Nephron progenitor cell (in vitro differentiated cells): Measurements from ENCODE around the gene ASXL1.
A peak's percentile ranks its signal among the peaks of the same experiment; 100 is the strongest.

Experiments used
- DNase-seq: peaks from one replicate; pipeline ENCODE4 v3.0.0; 2021
- H3K27ac Mint-ChIP-seq: 2 replicates; pipeline ENCODE4 v1.8.0; 2021; ENCODE audit warnings: mild to moderate bottlenecking, moderate library complexity, mixed read lengths
- H3K27me3 Mint-ChIP-seq: 2 replicates; pipeline ENCODE4 v1.8.0; 2021; ENCODE audit warnings: mild to moderate bottlenecking, low read depth, mixed read lengths; ENCODE audit not compliant: poor library complexity
- H3K36me3 Mint-ChIP-seq: 2 replicates; pipeline ENCODE4 v1.8.0; 2021; ENCODE audit warnings: low read depth, mixed read lengths
- H3K4me1 Mint-ChIP-seq: 2 replicates; pipeline ENCODE4 v1.8.0; 2021; ENCODE audit warnings: mixed read lengths
- H3K4me3 Mint-ChIP-seq: 2 replicates; pipeline ENCODE4 v1.8.0; 2021; ENCODE audit warnings: mild to moderate bottlenecking, moderate library complexity, mixed read lengths
- H3K9me3 Mint-ChIP-seq: 2 replicates; pipeline ENCODE4 v1.8.0; 2021; ENCODE audit warnings: mild to moderate bottlenecking, moderate library complexity, mixed read lengths
- TF ChIP-seq, protein P1 (sequence below): fragments of 200-600 bp; sonication (generic); IDR thresholded peaks from 2 replicates; pipeline ENCODE4 v1.5.0; 2021; ENCODE audit warnings: antibody characterized with exemption

The ASXL1 gene

DNA sequence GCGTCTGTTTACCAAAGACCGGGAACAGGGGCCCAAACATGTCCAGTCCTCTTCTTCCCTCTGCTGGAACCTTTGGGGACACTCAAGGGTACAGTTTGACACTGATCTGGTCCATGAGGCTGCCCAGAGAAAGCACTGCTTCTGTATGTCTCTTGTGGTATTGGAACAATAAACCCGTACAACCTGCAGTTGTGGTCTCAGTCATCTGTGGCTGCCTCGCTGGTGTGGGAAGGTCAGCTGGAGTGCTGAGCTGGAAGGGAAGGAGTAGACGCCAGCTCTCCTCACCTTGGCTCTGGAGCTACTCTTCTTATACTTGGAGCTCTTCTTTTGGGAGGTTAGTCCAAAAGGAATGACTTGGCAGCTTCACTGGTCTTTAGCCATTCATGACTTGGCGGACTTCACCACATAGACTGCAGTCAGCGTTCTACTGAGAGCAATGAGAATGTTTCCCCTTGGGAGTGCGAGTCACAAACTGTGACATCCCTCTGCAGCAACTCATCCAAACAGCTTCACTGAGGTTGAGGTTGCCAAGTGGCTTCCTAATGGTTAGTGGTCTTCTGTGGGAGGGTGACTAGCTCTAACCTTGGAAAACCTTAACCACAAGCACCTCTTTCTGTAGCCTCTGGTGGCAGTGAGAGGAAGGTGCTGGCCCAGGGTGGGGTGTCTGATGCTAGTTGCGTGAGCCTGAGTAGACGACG, 81.2 kb downstream of the ASXL1 start:
- H3K4me3 Mint-ChIP-seq, result no peak overlapping the region
- no peak overlapping the region for H3K27ac Mint-ChIP-seq
- TF ChIP-seq, protein P1, sequence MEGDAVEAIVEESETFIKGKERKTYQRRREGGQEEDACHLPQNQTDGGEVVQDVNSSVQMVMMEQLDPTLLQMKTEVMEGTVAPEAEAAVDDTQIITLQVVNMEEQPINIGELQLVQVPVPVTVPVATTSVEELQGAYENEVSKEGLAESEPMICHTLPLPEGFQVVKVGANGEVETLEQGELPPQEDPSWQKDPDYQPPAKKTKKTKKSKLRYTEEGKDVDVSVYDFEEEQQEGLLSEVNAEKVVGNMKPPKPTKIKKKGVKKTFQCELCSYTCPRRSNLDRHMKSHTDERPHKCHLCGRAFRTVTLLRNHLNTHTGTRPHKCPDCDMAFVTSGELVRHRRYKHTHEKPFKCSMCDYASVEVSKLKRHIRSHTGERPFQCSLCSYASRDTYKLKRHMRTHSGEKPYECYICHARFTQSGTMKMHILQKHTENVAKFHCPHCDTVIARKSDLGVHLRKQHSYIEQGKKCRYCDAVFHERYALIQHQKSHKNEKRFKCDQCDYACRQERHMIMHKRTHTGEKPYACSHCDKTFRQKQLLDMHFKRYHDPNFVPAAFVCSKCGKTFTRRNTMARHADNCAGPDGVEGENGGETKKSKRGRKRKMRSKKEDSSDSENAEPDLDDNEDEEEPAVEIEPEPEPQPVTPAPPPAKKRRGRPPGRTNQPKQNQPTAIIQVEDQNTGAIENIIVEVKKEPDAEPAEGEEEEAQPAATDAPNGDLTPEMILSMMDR, result no peak
- H3K9me3 Mint-ChIP-seq, result no peaks in the 10 kb centered on the region
- peaks cover 7% of the 10 kb centered on the region for H3K4me1 Mint-ChIP-seq
- peaks cover 59% of the 10 kb centered on the region for H3K36me3 Mint-ChIP-seq
- H3K27me3 Mint-ChIP-seq, result peaks cover 3% of the 10 kb centered on the region
- no peak for DNase-seq

DNA sequence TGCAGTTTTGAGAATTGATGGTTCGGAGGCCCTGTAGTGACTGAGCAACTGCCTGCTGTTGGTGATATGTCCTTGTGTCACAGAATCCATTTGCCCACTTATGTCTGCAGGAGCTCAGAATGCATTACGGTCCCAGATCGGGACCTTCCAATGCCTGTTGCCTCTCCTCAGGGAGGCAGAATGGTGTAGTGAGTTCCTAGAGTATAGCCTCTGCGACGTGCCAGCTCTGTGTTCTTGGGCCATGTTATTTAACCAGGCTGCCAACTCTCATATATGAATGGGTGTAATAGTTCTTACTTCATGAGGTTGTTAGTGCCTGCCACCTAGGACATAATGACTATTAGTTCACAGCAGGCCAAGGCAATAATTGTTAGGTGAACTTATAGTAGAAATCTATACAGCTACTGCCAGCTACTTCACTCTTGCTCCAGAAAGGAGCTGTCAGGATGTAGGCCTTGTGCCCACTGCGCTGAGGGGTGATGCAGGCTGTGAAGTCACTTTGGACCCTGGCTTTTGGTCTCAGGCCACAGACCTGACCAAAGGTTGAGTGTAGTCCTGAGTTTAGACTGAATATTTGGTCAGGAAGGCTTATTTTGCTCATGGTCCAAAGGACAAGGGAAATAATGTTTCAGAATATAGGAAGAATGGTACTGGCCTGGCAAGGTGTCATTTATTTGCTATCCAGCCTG, 82.1 kb downstream of the ASXL1 start:
- TF ChIP-seq, protein P1, result no peak
- peak overlapping the region; percentile 4 for H3K27ac Mint-ChIP-seq
- no peaks in the 10 kb centered on the region for H3K9me3 Mint-ChIP-seq
- no peak overlapping the region for H3K4me3 Mint-ChIP-seq
- H3K36me3 Mint-ChIP-seq, result peaks cover 58% of the 10 kb centered on the region
- peaks cover 10% of the 10 kb centered on the region for H3K4me1 Mint-ChIP-seq
- no peak for DNase-seq
- H3K27me3 Mint-ChIP-seq, result peaks cover 3% of the 10 kb centered on the region

DNA sequence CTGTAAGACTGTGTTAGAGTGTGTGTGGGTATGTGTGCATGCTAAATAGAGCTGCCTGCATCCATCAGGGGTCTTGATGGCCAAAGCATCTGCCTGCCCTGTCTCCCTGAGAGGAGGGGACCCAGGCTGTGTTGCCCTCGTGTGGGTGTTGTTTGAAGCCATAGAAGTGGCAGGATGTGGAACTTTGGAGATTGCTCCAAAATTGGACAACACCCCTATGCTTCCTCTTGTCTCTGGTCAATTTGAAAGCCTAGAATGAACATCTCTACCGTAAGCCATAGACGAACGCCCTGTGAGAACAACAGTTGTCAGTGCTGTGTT, 82.6 kb downstream of the ASXL1 start:
- Mint-ChIP-seq H3K27me3 (peaks cover 3% of the 10 kb centered on the region), H3K36me3 (peaks cover 57% of the 10 kb centered on the region), H3K4me3 (no peak overlapping the region), H3K9me3 (no peaks in the 10 kb centered on the region), H3K4me1 (peaks cover 15% of the 10 kb centered on the region), H3K27ac (peak overlapping the region; percentile 4)
- no peak for DNase-seq
- TF ChIP-seq, protein P1, result no peak

DNA sequence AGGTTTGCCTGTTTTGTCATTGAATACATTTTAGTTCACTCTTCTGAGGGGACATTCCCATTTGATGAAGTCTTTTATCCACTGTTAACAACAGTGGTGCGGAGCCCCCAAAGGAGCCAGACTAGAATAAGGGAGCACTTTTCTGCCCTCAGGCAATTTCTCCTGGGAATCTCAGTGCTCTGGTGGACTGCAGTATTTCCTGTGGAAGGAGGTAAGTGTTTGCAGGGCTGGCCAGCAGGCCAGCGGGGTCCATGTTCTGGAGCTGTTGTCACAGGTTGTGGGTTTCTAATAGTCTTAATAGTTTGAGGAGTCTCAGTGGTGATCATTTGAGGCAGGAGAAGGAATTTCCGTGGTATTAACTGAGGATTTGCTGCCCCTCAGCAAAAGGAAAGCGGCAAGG, 83.5 kb downstream of the ASXL1 start:
- H3K9me3 Mint-ChIP-seq, result no peaks in the 10 kb centered on the region
- peaks cover 51% of the 10 kb centered on the region for H3K36me3 Mint-ChIP-seq
- H3K27me3 Mint-ChIP-seq, result peaks cover 3% of the 10 kb centered on the region
- H3K27ac Mint-ChIP-seq, result peak overlapping the region; percentile 26
- peaks cover 24% of the 10 kb centered on the region for H3K4me1 Mint-ChIP-seq
- DNase-seq, result no peak
- no peak overlapping the region for H3K4me3 Mint-ChIP-seq
- TF ChIP-seq, protein P1, result no peak

DNA sequence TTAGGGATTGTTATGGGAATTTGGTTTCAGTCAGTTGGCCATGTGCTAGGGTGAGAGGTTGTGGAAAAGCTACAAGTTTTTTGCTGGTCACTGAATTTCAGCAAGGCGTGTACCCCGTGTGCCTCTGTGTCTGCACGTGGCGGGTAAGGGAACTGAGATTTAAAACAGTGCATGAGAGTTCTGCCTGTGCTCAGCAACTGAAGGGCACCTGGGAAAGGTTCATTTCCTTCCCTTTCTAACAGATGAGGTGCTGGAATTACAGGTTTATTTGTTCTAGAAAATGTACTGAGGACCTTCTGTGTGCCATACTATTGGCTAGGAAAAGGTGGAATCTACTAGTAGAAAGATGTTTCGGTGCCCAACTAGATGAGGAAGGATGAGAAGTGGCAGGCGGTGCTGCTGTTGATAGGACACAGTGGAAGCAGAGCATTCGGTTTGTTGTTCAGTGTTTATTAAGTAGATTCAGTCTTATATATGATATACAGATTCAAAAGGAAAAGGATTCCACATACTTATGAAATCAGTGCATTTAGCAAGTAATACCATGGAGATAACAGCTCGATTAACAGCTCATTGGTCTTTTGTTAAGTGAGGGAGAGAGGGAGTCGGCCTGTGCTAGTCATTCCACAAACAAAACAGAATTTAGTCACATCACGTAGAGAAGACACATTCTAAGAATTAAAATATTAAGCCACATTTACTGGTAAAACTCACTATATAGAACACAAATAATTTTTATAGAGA, 84.7 kb downstream of the ASXL1 start:
- H3K36me3 Mint-ChIP-seq, result peaks cover 51% of the 10 kb centered on the region
- TF ChIP-seq, protein P1, result no peak
- H3K27me3 Mint-ChIP-seq, result peaks cover 3% of the 10 kb centered on the region
- peak overlapping the region; percentile 17 for H3K27ac Mint-ChIP-seq
- H3K4me3 Mint-ChIP-seq, result no peak overlapping the region
- peaks cover 29% of the 10 kb centered on the region for H3K4me1 Mint-ChIP-seq
- no peak for DNase-seq
- H3K9me3 Mint-ChIP-seq, result no peaks in the 10 kb centered on the region
